ENCODE results near the gene MCC.
"Not testable (repeated sequence)": the region's sequence is repeated elsewhere in the genome, so short reads cannot be mapped to it uniquely, and the experiment has no call there.

The MCC gene

GRCh38 chr5:113425909-113426308 lies 62.3 kb downstream of the MCC start:
- DNase-seq (ENCODE audit: low read depth) = no peak

- no peak for DNase-seq (ENCODE audit: low read depth)
These were observed 66.6 kb downstream of the MCC start for GRCh38 chr5:113421693-113422092.

- no peak for DNase-seq (ENCODE audit: low read depth)
These were observed 82.7 kb downstream of the MCC start for GRCh38 chr5:113405530-113405929.

GRCh38 chr5:113404269-113404668 lies 84.0 kb downstream of the MCC start:
- DNase-seq (ENCODE audit: low read depth) = no peak

- DNase-seq (ENCODE audit: low read depth) = not testable (repeated sequence)
These were observed 90.3 kb downstream of the MCC start for GRCh38 chr5:113397986-113398385.

- no peak for DNase-seq (ENCODE audit: low read depth)
These were observed 91.2 kb downstream of the MCC start for GRCh38 chr5:113397046-113397445.

- no peak for DNase-seq (ENCODE audit: low read depth)
These were observed 93.6 kb downstream of the MCC start for GRCh38 chr5:113394658-113395057.

GRCh38 chr5:113390224-113390623 lies 98.0 kb downstream of the MCC start:
- no peak for DNase-seq (ENCODE audit: low read depth)

- DNase-seq (ENCODE audit: low read depth) = no peak
These were observed 99.1 kb downstream of the MCC start for GRCh38 chr5:113389116-113389515.

- DNase-seq (ENCODE audit: low read depth) = no peak
These were observed 100.4 kb downstream of the MCC start for GRCh38 chr5:113387844-113388243.

- DNase-seq (ENCODE audit: low read depth) = no peak
These were observed 103.4 kb downstream of the MCC start for GRCh38 chr5:113384782-113385285.

- DNase-seq (ENCODE audit: low read depth) = no peak
These were observed 105.5 kb downstream of the MCC start for GRCh38 chr5:113382731-113383130.

GRCh38 chr5:113381791-113382190 lies 106.5 kb downstream of the MCC start:
- DNase-seq (ENCODE audit: low read depth) = no peak

- no peak for DNase-seq (ENCODE audit: low read depth)
These were observed 107.4 kb downstream of the MCC start for GRCh38 chr5:113380807-113381326.

- DNase-seq (ENCODE audit: low read depth) = no peak
These were observed 108.1 kb downstream of the MCC start for GRCh38 chr5:113379936-113380806.

- no peak for DNase-seq (ENCODE audit: low read depth)
These were observed 109.2 kb downstream of the MCC start for GRCh38 chr5:113378959-113379541.

GRCh38 chr5:113378514-113378913 lies 109.7 kb downstream of the MCC start:
- DNase-seq (ENCODE audit: low read depth) = no peak

- no peak for DNase-seq (ENCODE audit: low read depth)
These were observed 110.2 kb downstream of the MCC start for GRCh38 chr5:113378081-113378480.

- DNase-seq (ENCODE audit: low read depth) = no peak
These were observed 111.6 kb downstream of the MCC start for GRCh38 chr5:113376640-113377039.

- no peak for DNase-seq (ENCODE audit: low read depth)
These were observed 112.7 kb downstream of the MCC start for GRCh38 chr5:113375480-113376060.

- DNase-seq (ENCODE audit: low read depth) = no peak
These were observed 114.8 kb downstream of the MCC start for GRCh38 chr5:113373426-113373825.

GRCh38 chr5:113371721-113372196 lies 116.5 kb downstream of the MCC start:
- DNase-seq (ENCODE audit: low read depth) = no peak

GRCh38 chr5:113367586-113367985 lies 120.7 kb downstream of the MCC start:
- DNase-seq (ENCODE audit: low read depth) = no peak

All from GM04503 (cell line).